ENCODE data around the gene SBNO1.

Gene SBNO1

DNA sequence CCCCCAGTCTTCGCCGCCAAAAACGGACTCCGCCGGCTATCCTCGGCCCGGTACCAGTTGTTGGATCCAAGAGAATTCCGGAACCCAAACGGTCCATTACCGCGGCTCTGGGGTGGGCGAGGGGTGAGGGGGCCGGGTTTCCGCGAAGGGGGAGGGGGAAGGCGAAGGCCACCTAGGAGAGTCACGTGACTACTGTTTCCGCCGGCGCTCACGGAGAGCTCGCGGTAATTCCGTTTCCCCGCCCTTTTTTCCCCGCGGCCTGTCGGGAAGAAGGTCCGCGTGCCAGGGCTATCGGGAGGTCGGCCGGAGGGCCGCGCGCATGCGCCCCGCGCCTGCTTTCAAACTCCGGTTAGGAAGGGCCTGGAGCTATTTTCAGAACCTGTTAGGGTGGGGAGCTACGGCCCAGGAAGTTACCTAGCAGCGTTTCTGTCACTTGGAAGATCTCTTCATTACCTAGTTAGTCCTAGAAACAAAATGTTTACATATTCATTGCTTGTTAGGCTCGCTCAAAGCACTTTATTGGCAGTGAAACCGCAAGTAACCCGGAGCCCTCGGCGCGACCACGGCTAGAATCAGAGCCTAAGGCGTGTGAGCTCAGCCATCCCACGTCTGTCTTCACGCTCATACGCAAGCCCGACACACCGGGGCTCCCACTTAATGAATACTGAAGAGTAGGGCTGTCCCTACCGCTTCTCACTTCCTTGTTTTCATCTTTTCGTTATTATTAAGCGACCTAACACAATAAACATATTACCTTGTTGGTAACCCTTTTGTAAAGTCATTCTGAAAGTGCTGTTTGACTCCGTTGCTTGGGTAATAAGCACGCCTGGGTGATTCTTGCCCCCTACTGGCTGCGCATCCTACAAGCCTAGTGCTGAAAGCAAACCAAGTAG, 624 bp upstream of the SBNO1 start (continued):
- TF ChIP-seq, protein P1, sequence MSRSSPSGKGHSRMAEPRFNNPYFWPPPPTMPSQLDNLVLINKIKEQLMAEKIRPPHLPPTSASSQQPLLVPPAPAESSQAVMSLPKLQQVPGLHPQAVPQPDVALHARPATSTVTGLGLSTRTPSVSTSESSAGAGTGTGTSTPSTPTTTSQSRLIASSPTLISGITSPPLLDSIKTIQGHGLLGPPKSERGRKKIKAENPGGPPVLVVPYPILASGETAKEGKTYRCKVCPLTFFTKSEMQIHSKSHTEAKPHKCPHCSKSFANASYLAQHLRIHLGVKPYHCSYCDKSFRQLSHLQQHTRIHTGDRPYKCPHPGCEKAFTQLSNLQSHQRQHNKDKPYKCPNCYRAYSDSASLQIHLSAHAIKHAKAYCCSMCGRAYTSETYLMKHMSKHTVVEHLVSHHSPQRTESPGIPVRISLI (tag by site-specific recombination; IDR thresholded peaks at IDR 0.05), result no peak
- TF ChIP-seq, protein P2, sequence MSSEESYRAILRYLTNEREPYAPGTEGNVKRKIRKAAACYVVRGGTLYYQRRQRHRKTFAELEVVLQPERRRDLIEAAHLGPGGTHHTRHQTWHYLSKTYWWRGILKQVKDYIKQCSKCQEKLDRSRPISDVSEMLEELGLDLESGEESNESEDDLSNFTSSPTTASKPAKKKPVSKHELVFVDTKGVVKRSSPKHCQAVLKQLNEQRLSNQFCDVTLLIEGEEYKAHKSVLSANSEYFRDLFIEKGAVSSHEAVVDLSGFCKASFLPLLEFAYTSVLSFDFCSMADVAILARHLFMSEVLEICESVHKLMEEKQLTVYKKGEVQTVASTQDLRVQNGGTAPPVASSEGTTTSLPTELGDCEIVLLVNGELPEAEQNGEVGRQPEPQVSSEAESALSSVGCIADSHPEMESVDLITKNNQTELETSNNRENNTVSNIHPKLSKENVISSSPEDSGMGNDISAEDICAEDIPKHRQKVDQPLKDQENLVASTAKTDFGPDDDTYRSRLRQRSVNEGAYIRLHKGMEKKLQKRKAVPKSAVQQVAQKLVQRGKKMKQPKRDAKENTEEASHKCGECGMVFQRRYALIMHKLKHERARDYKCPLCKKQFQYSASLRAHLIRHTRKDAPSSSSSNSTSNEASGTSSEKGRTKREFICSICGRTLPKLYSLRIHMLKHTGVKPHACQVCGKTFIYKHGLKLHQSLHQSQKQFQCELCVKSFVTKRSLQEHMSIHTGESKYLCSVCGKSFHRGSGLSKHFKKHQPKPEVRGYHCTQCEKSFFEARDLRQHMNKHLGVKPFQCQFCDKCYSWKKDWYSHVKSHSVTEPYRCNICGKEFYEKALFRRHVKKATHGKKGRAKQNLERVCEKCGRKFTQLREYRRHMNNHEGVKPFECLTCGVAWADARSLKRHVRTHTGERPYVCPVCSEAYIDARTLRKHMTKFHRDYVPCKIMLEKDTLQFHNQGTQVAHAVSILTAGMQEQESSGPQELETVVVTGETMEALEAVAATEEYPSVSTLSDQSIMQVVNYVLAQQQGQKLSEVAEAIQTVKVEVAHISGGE (tag by site-specific recombination; conservative IDR thresholded peaks at IDR 0.05; ENCODE audit: low read depth), result 0 out of 2 replicates have a peak, but pooled peaks have one; percentile 15
- peak; percentile 75 for TF ChIP-seq ZBTB48 (tag by site-specific recombination; IDR thresholded peaks at IDR 0.05)
- TF ChIP-seq, protein P3, sequence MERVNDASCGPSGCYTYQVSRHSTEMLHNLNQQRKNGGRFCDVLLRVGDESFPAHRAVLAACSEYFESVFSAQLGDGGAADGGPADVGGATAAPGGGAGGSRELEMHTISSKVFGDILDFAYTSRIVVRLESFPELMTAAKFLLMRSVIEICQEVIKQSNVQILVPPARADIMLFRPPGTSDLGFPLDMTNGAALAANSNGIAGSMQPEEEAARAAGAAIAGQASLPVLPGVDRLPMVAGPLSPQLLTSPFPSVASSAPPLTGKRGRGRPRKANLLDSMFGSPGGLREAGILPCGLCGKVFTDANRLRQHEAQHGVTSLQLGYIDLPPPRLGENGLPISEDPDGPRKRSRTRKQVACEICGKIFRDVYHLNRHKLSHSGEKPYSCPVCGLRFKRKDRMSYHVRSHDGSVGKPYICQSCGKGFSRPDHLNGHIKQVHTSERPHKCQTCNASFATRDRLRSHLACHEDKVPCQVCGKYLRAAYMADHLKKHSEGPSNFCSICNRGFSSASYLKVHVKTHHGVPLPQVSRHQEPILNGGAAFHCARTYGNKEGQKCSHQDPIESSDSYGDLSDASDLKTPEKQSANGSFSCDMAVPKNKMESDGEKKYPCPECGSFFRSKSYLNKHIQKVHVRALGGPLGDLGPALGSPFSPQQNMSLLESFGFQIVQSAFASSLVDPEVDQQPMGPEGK (tag by site-specific recombination; IDR thresholded peaks at IDR 0.05), result peak; percentile 95
- TF ChIP-seq, protein P4, sequence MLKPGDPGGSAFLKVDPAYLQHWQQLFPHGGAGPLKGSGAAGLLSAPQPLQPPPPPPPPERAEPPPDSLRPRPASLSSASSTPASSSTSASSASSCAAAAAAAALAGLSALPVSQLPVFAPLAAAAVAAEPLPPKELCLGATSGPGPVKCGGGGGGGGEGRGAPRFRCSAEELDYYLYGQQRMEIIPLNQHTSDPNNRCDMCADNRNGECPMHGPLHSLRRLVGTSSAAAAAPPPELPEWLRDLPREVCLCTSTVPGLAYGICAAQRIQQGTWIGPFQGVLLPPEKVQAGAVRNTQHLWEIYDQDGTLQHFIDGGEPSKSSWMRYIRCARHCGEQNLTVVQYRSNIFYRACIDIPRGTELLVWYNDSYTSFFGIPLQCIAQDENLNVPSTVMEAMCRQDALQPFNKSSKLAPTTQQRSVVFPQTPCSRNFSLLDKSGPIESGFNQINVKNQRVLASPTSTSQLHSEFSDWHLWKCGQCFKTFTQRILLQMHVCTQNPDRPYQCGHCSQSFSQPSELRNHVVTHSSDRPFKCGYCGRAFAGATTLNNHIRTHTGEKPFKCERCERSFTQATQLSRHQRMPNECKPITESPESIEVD (tag by site-specific recombination; IDR thresholded peaks at IDR 0.05), result no peak
- no peak for TF ChIP-seq ZNF121 (tag by site-specific recombination; IDR thresholded peaks at IDR 0.05)
- TF ChIP-seq ZNF585B (tag by site-specific recombination; IDR thresholded peaks at IDR 0.05), result no peak
- TF ChIP-seq, protein P5, sequence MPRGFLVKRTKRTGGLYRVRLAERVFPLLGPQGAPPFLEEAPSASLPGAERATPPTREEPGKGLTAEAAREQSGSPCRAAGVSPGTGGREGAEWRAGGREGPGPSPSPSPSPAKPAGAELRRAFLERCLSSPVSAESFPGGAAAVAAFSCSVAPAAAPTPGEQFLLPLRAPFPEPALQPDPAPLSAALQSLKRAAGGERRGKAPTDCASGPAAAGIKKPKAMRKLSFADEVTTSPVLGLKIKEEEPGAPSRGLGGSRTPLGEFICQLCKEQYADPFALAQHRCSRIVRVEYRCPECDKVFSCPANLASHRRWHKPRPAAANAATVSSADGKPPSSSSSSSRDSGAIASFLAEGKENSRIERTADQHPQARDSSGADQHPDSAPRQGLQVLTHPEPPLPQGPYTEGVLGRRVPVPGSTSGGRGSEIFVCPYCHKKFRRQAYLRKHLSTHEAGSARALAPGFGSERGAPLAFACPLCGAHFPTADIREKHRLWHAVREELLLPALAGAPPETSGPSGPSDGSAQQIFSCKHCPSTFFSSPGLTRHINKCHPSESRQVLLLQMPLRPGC (tag by site-specific recombination; IDR thresholded peaks at IDR 0.05), result peak; percentile 61
- TF ChIP-seq YY1 (tag by site-specific recombination; IDR thresholded peaks at IDR 0.05), result 0 out of 2 replicates have a peak, but pooled peaks have one; percentile 40
- no peak for TF ChIP-seq ZNF658 (tag by site-specific recombination; IDR thresholded peaks at IDR 0.05)
- TF ChIP-seq ZNF830 (tag by site-specific recombination; IDR thresholded peaks at IDR 0.05; ENCODE audit: low read depth), result no peak
- TF ChIP-seq ZNF558 (tag by site-specific recombination; IDR thresholded peaks at IDR 0.05), result no peak
- no peak for TF ChIP-seq MYNN (tag by site-specific recombination; IDR thresholded peaks at IDR 0.05; ENCODE audit: borderline replicate concordance)
- TF ChIP-seq, protein P6, sequence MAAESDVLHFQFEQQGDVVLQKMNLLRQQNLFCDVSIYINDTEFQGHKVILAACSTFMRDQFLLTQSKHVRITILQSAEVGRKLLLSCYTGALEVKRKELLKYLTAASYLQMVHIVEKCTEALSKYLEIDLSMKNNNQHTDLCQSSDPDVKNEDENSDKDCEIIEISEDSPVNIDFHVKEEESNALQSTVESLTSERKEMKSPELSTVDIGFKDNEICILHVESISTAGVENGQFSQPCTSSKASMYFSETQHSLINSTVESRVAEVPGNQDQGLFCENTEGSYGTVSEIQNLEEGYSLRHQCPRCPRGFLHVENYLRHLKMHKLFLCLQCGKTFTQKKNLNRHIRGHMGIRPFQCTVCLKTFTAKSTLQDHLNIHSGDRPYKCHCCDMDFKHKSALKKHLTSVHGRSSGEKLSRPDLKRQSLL (tag by site-specific recombination; IDR thresholded peaks at IDR 0.05), result no peak
- no peak for TF ChIP-seq ZNF423 (tag by site-specific recombination; IDR thresholded peaks at IDR 0.05)
- no peak for TF ChIP-seq ZNF560 (tag by site-specific recombination; IDR thresholded peaks at IDR 0.05; ENCODE audit: borderline replicate concordance)
- TF ChIP-seq KLF10 (tag by site-specific recombination; IDR thresholded peaks at IDR 0.05), result peak; percentile 15; the same call in 1 of the 2 replicates
- no peak for TF ChIP-seq ZFP41 (tag by site-specific recombination; IDR thresholded peaks at IDR 0.05; ENCODE audit: borderline replicate concordance)
- TF ChIP-seq GLI2 (tag by site-specific recombination; IDR thresholded peaks at IDR 0.05; ENCODE audit: borderline replicate concordance, low read depth), result no peak
- peak; percentile 85 for TF ChIP-seq TRIM28 (IDR thresholded peaks at IDR 0.05; ENCODE audit: borderline replicate concordance, low read length)
- TF ChIP-seq, protein P7, sequence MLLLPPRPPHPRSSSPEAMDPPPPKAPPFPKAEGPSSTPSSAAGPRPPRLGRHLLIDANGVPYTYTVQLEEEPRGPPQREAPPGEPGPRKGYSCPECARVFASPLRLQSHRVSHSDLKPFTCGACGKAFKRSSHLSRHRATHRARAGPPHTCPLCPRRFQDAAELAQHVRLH (tag by site-specific recombination; IDR thresholded peaks at IDR 0.05), result 0 out of 2 replicates have a peak, but pooled peaks have one; percentile 14
- TF ChIP-seq ZNF777 (tag by site-specific recombination; IDR thresholded peaks at IDR 0.05; ENCODE audit: borderline replicate concordance), result no peak
- TF ChIP-seq, protein P8, sequence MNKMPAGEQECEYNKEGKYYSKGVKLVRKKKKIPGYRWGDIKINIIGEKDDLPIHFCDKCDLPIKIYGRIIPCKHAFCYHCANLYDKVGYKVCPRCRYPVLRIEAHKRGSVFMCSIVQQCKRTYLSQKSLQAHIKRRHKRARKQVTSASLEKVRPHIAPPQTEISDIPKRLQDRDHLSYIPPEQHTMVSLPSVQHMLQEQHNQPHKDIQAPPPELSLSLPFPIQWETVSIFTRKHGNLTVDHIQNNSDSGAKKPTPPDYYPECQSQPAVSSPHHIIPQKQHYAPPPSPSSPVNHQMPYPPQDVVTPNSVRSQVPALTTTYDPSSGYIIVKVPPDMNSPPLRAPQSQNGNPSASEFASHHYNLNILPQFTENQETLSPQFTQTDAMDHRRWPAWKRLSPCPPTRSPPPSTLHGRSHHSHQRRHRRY (tag by site-specific recombination; IDR thresholded peaks at IDR 0.05), result no peak
- peak; percentile 76 for TF ChIP-seq ZEB2 (tag by site-specific recombination; IDR thresholded peaks at IDR 0.05)
- TF ChIP-seq SCRT2 (tag by site-specific recombination; IDR thresholded peaks at IDR 0.05), result peak; percentile 88
- no peak for TF ChIP-seq ZNF354C (tag by site-specific recombination; IDR thresholded peaks at IDR 0.05; ENCODE audit: borderline replicate concordance, low read depth)

Data from HEK293 (cell line).